Parathyroid adenoma (tissue), 2 donors: ENCODE measurements around the gene POLN.
A peak's percentile ranks its signal among the peaks of the same experiment; 100 is the strongest.

Experiments used
- H2AFZ ChIP-seq: fragments of 300-600 bp; sonication (generic); one replicate; pipeline ENCODE4 v1.7.0; 2017; ENCODE audit warnings: antibody characterized with exemption, mild to moderate bottlenecking
- H3K27ac ChIP-seq: fragments of 300-600 bp; sonication (generic); one replicate; pipeline ENCODE4 v1.7.0; 2017
- H3K27me3 ChIP-seq: fragments of 300-600 bp; sonication (generic); one replicate; pipeline ENCODE4 v1.7.0; 2017; ENCODE audit warnings: low read length; ENCODE audit not compliant: control insufficient read depth, insufficient read depth
- H3K36me3 ChIP-seq: fragments of 300-600 bp; sonication (generic); one replicate; pipeline ENCODE4 v1.7.0; 2017; ENCODE audit warnings: low read length; ENCODE audit not compliant: control insufficient read depth, insufficient read depth
- H3K4me1 ChIP-seq: fragments of 300-600 bp; sonication (generic); one replicate; pipeline ENCODE4 v1.7.0; 2017; ENCODE audit warnings: control low read depth
- H3K4me2 ChIP-seq: fragments of 300-600 bp; sonication (generic); one replicate; pipeline ENCODE4 v1.7.0; 2017; ENCODE audit warnings: low read length
- H3K4me3 ChIP-seq: fragments of 300-600 bp; sonication (generic); one replicate; pipeline ENCODE4 v1.7.0; 2017; ENCODE audit warnings: low read depth, low read length
- H3K79me2 ChIP-seq: fragments of 300-600 bp; sonication (generic); one replicate; pipeline ENCODE4 v1.7.0; 2017; ENCODE audit warnings: control low read depth
- H3K9ac ChIP-seq: fragments of 300-600 bp; sonication (generic); one replicate; pipeline ENCODE4 v1.7.0; 2017; ENCODE audit warnings: mild to moderate bottlenecking
- H3K9me3 ChIP-seq: fragments of 300-600 bp; sonication (generic); one replicate; pipeline ENCODE4 v1.7.0; 2017; ENCODE audit warnings: low read length; ENCODE audit not compliant: control insufficient read depth
- TF ChIP-seq, protein P1 (sequence below): fragments of 300-600 bp; sonication (generic); IDR thresholded peaks from one replicate; pipeline ENCODE4 v1.7.0; 2017; ENCODE audit warnings: antibody characterized with exemption, mild to moderate bottlenecking
- donor health status: primary hyperparathyroidism.

Gene POLN

DNA sequence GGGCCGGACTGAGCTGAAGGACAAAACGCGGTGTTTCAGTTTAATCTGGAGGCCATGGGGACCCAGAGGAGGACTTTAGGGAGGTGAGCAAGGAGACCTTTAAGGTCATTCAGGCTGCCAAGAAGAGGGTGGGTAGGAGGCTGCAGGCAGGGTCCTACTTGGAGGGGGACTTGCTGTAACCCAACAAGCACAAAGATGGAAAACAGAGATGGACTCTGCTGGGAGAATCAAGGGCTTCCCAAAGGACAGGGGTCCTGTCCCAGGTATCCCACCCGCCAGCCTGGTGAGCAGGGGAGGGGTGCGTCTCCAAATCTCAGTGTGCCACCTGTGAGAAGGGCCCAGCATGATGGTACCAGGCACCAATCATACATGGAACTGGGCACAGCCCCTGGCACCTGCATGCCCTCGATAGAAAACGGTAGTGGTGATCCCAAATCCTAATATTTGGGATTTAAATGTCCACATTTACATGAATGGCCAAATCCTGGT lies 3.9 kb upstream of the POLN start:
- peak overlapping the region; percentile 24 for H3K27ac ChIP-seq
- no peaks in the 10 kb centered on the region for H3K36me3 ChIP-seq
- H3K79me2 ChIP-seq = peaks cover 2% of the 10 kb centered on the region
- no peaks in the 10 kb centered on the region for H3K27me3 ChIP-seq
- H2AFZ ChIP-seq = no peak overlapping the region
- TF ChIP-seq, protein P1, sequence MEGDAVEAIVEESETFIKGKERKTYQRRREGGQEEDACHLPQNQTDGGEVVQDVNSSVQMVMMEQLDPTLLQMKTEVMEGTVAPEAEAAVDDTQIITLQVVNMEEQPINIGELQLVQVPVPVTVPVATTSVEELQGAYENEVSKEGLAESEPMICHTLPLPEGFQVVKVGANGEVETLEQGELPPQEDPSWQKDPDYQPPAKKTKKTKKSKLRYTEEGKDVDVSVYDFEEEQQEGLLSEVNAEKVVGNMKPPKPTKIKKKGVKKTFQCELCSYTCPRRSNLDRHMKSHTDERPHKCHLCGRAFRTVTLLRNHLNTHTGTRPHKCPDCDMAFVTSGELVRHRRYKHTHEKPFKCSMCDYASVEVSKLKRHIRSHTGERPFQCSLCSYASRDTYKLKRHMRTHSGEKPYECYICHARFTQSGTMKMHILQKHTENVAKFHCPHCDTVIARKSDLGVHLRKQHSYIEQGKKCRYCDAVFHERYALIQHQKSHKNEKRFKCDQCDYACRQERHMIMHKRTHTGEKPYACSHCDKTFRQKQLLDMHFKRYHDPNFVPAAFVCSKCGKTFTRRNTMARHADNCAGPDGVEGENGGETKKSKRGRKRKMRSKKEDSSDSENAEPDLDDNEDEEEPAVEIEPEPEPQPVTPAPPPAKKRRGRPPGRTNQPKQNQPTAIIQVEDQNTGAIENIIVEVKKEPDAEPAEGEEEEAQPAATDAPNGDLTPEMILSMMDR = no peak
- peaks cover 4% of the 10 kb centered on the region for H3K4me1 ChIP-seq
- H3K4me2 ChIP-seq = no peak overlapping the region
- no peak overlapping the region for H3K4me3 ChIP-seq
- no peaks in the 10 kb centered on the region for H3K9me3 ChIP-seq
- H3K9ac ChIP-seq = no peak overlapping the region

DNA sequence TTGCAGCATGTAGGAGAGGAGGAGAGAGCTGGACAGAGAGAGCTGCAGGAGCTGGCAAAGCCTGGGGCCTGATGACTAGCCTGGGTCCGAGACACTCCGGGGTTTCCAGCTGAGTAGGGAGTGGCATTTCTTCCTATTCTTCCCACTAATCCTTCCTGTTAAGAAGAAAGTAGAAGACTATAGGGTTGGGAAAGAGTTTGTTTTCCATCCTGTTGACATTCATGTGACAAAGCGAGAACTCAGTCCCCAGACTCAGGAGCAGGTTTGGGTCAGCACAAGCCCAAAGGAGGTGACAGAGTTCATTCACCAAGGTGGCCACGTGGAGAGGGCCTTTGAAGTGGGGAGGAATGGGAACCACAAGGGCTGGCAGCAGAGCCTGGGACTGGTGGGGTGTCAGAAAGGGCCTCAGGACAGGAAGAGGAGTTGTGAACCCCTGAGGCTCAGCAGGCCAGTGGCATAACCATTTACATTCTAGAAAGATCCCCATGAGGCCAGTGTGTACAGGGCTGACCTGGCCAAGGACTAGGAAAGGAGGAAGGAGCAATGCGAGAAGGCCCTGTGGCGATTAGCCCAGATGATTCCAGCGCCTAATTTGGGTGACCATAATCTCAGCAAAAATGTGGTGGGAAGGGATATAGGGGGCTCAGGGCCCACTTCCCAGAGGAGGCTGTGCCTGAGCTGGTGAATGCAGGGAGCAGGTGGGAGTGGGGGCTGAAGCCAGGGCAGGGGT lies 3.3 kb upstream of the POLN start:
- Histone ChIP-seq H3K36me3 (no peaks in the 10 kb centered on the region), H3K27ac (peak overlapping the region; percentile 24), H3K4me1 (peaks cover 5% of the 10 kb centered on the region), H2AFZ (no peak overlapping the region), H3K4me2 (no peak overlapping the region), H3K9ac (no peak overlapping the region), H3K4me3 (no peak overlapping the region), H3K9me3 (no peaks in the 10 kb centered on the region), H3K79me2 (peaks cover 5% of the 10 kb centered on the region), H3K27me3 (no peaks in the 10 kb centered on the region)
- TF ChIP-seq, protein P1 = no peak

DNA sequence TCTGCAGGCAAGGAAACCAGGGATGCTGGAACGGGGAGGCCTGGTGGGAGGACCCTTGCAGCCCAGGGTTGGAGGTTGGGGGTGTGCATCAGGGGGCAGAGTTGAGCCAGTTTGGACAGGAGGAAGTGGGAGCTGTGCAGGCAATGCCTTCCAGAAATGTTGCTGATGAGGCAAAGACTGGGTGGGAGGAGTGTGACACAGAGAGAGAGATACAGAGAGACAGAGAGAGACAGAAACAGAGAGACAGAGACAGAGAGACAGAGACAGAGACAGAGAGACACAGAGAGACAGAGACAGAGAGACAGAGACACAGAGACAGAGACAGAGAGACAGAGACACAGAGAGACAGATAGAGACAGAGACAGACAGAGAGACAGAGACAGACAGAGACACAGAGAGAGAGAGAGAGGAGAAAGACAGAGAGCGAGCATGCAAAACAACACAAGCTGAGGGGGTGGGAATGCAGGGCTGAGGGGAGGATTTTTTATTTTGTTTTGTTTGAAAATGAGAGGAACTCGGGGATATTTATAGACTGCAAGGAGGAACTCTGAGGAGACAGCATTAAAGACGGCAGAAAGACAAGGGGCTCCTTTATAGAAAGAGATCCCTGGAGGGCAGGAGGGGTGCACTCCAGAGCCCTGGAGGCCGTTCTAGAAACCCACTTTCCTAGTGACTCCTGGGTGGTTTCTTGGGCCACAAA lies 1.9 kb upstream of the POLN start:
- Histone ChIP-seq H3K9ac (no peak overlapping the region), H3K27ac (no peak overlapping the region), H3K4me3 (no peak overlapping the region)

DNA sequence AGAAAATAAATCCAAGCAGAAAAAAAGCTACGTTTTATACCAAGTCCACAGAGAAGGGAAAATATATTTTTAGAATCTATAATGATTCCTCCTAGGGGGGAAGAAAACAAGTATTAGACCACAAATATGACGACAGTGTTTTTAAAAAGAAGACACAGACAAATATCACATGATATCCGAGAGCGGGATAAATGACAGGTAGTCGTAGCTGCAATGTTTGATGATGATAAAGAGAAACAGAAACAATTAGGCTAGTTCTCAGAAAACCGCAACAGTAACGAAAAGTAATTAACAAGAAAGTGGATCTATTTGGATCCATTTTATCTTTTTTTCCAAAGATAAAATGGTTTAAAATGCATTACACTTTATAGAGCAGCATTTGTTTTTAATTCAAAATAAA lies 918 bp downstream of the POLN start:
- H2AFZ ChIP-seq = no peak overlapping the region
- no peak overlapping the region for H3K27ac ChIP-seq
- H3K36me3 ChIP-seq = no peaks in the 10 kb centered on the region
- H3K4me2 ChIP-seq = peak overlapping the region; percentile 68
- peaks cover 7% of the 10 kb centered on the region for H3K79me2 ChIP-seq
- no peaks in the 10 kb centered on the region for H3K27me3 ChIP-seq
- TF ChIP-seq, protein P1 = no peak
- no peaks in the 10 kb centered on the region for H3K9me3 ChIP-seq
- peak overlapping the region; percentile 79 for H3K4me3 ChIP-seq
- H3K4me1 ChIP-seq = peaks cover 5% of the 10 kb centered on the region
- H3K9ac ChIP-seq = no peak overlapping the region

More for the DNA sequence above, 1.9 kb upstream of the POLN start:
- Histone ChIP-seq H3K79me2 (peaks cover 5% of the 10 kb centered on the region), H3K4me2 (peak overlapping the region; percentile 41), H3K9me3 (no peaks in the 10 kb centered on the region), H3K4me1 (peaks cover 5% of the 10 kb centered on the region), H2AFZ (no peak overlapping the region), H3K36me3 (no peaks in the 10 kb centered on the region), H3K27me3 (no peaks in the 10 kb centered on the region)
- TF ChIP-seq, protein P1 = peak; percentile 24
